PFSK-1 (cell line): ENCODE results near the gene ZFYVE27.

Experiments
- FOXP2 ChIP-seq: optimal IDR thresholded peaks from 2 replicates; pipeline ENCODE3; 2011; ENCODE audit warnings: borderline replicate concordance, control low read depth, inconsistent platforms; ENCODE audit not compliant: insufficient read depth; ENCODE audit errors: extremely low read length, extremely low read depth
- POLR2AphosphoS5 ChIP-seq: IDR thresholded peaks from 2 replicates; pipeline ENCODE4 v1.6.1; 2012; ENCODE audit warnings: low read depth, mild to moderate bottlenecking, control low read depth, low read length, moderate library complexity
- REST ChIP-seq, 2 experiments: IDR thresholded peaks; 2 replicates each; pipeline versions ENCODE4 v1.6.1 to v1.8.0; 2011 to 2012; ENCODE audit warnings: low read depth in 2 of 2, low read length in 2 of 2, control low read depth in 1 of 2, inconsistent platforms in 1 of 2, mild to moderate bottlenecking in 1 of 2, moderate library complexity in 1 of 2; ENCODE audit not compliant: insufficient read depth in 1 of 2
- SIN3A ChIP-seq: IDR thresholded peaks from 2 replicates; pipeline ENCODE4 v1.6.1; 2012; ENCODE audit warnings: mild to moderate bottlenecking, low read length, moderate library complexity, borderline replicate concordance; ENCODE audit not compliant: insufficient read depth
- TAF1 ChIP-seq: IDR thresholded peaks from 2 replicates; pipeline ENCODE4 v1.6.1; 2012; ENCODE audit warnings: low read length, control low read depth, borderline replicate concordance; ENCODE audit not compliant: insufficient read depth

ZFYVE27 gene

GRCh38 chr10:97726636-97727178 lies 10.2 kb upstream of the ZFYVE27 start:
- TF ChIP-seq FOXP2, result no peak
- no peak for TF ChIP-seq REST (IDR thresholded peaks at IDR 0.05; ENCODE audit: insufficient read depth in 1 of 2, low read depth in 2 of 2, low read length in 2 of 2)
- TF ChIP-seq POLR2AphosphoS5, result no peak
- no peak for TF ChIP-seq TAF1
- TF ChIP-seq SIN3A, result no peak

- TF ChIP-seq SIN3A (no peak), POLR2AphosphoS5 (no peak), TAF1 (no peak), FOXP2 (no peak), REST (IDR thresholded peaks at IDR 0.05; ENCODE audit: insufficient read depth in 1 of 2, low read depth in 2 of 2, low read length in 2 of 2) (no peak)
These were observed 7.9 kb upstream of the ZFYVE27 start for GRCh38 chr10:97729014-97729413.

GRCh38 chr10:97731346-97732051 lies 5.4 kb upstream of the ZFYVE27 start:
- TF ChIP-seq TAF1 (no peak), POLR2AphosphoS5 (no peak)

GRCh38 chr10:97732052-97732359 lies 4.9 kb upstream of the ZFYVE27 start:
- TF ChIP-seq TAF1, result no peak
- no peak for TF ChIP-seq SIN3A
- no peak for TF ChIP-seq REST (IDR thresholded peaks at IDR 0.05; ENCODE audit: insufficient read depth in 1 of 2, low read depth in 2 of 2, low read length in 2 of 2)
- no peak for TF ChIP-seq FOXP2
- TF ChIP-seq POLR2AphosphoS5, result no peak

- no peak for TF ChIP-seq POLR2AphosphoS5
- TF ChIP-seq FOXP2, result no peak
- TF ChIP-seq REST (IDR thresholded peaks at IDR 0.05; ENCODE audit: insufficient read depth in 1 of 2, low read depth in 2 of 2, low read length in 2 of 2), result no peak
- TF ChIP-seq SIN3A, result no peak
- no peak for TF ChIP-seq TAF1
These were observed 3.7 kb upstream of the ZFYVE27 start for GRCh38 chr10:97733256-97733655.
